GM12872 (cell line): ENCODE results near the gene TMEM94.

Experiments
- TF ChIP-seq, protein P1 (sequence below): IDR thresholded peaks from 3 replicates; pipeline ENCODE4 v1.5.1; 2011; ENCODE audit warnings: low read depth, mild to moderate bottlenecking, low read length, moderate library complexity; ENCODE audit not compliant: insufficient read depth

TMEM94 gene

DNA sequence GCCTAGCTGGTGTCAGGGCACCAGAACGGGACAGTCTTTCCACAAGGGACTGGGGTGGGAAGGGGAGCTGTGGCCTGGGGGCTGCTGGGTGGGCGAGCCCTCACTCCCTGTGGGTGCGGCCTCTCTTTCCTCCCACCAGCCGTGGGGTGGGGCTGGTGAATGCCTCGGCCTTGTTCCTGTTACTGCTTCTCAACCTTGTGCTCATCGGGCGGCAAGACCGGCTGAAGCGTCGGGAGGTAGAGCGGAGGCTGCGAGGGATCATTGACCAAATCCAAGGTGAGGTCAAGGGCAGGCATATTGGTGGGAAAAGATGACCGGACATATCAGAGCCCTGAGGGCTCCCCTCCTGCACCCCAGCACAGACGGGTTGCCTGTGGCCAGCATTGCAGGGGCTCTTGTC, 29.7 kb downstream of the TMEM94 start:
- TF ChIP-seq, protein P1, sequence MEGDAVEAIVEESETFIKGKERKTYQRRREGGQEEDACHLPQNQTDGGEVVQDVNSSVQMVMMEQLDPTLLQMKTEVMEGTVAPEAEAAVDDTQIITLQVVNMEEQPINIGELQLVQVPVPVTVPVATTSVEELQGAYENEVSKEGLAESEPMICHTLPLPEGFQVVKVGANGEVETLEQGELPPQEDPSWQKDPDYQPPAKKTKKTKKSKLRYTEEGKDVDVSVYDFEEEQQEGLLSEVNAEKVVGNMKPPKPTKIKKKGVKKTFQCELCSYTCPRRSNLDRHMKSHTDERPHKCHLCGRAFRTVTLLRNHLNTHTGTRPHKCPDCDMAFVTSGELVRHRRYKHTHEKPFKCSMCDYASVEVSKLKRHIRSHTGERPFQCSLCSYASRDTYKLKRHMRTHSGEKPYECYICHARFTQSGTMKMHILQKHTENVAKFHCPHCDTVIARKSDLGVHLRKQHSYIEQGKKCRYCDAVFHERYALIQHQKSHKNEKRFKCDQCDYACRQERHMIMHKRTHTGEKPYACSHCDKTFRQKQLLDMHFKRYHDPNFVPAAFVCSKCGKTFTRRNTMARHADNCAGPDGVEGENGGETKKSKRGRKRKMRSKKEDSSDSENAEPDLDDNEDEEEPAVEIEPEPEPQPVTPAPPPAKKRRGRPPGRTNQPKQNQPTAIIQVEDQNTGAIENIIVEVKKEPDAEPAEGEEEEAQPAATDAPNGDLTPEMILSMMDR: no peak

DNA sequence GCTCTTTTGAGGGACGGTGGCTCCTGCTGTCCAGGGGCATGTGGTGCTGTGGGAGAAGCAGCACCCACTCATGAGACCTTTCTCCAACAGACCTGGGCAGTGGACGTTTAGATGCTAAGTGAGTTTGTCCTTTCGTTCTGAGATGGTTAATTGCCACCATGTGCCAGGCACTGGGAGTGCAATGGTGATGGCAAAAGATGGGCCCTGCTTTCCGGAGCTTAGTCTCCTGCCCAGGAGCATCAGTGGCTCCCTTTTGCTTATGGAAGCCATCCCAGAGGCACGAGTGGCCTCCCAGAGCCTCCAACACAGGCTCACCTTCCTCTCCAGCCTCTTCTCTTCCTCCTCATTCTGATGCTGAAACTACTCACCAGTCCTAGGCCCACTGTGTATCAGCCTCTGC, 30.5 kb downstream of the TMEM94 start:
- TF ChIP-seq, protein P1: 0 out of 3 replicates have a peak, but pooled peaks have one; percentile 6

DNA sequence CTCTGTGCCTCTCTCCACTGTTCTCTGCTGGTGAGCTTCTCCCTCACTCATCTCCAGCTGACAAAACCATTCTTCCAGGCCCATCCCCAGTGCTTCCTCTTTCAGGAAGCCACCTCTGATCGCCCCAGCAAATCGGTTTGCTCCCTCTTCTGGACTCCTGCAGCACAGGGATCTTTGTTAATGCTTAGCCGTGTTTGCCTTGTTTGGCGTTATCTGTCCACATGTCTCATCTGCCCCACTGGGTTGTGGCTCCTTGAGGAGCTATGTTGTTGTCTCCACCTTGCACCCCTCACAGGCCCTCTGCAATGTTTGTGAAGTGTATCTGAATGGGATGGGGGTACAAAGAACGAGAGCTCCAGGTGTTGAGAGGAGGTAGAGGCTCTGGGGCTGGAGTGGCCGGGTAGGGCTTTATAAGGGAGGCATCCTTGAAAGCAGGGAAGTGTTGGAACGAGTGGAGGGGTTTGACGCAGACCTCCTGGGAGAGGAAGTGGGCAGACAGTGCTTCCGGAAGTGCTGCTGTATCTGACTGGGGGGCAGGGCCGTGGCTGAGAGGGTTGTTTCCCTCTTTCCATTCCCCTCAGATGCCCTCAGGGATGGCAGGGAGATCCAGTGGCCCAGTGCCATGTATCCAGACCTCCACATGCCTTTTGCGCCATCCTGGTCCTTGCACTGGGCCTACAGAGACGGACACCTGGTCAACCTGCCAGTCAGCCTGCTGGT, 31.1 kb downstream of the TMEM94 start:
- TF ChIP-seq, protein P1: no peak

DNA sequence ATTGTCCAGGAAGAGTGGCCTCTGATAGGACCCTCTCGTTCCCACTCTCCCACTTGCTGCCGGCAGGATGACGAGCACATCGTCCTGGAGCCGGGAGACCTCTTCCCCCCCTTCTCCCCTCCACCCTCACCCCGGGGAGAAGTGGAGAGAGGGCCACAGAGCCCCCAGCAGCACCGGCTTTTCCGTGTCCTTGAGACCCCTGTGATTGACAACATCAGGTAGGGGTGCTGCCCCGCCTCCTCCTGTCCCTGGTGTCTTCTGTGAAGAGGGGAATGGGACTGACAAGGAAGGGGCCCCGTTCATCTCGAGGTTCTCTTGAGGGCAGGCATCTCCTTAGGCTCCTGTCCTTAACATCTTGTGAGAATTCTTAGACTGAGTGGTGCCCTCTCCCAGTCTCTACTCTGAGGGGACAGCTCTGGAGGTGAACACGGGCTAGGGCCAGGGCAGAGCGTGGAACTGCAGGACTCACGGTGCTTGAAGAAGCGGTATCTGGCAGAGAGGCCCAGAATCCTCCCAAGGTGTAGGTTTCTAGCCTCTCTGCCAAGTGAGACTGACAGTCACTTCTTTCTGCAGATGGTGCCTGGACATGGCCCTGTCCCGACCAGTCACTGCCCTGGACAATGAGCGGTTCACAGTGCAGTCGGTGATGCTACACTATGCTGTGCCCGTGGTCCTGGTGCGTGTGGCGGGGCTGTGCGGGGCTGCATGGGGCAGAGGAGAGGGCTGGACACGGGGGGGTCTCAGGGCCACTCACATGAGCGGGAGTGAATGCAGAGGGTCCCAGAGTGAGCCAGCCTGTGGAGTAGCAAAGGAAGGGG, 32.5 kb downstream of the TMEM94 start:
- TF ChIP-seq, protein P1: no peak

DNA sequence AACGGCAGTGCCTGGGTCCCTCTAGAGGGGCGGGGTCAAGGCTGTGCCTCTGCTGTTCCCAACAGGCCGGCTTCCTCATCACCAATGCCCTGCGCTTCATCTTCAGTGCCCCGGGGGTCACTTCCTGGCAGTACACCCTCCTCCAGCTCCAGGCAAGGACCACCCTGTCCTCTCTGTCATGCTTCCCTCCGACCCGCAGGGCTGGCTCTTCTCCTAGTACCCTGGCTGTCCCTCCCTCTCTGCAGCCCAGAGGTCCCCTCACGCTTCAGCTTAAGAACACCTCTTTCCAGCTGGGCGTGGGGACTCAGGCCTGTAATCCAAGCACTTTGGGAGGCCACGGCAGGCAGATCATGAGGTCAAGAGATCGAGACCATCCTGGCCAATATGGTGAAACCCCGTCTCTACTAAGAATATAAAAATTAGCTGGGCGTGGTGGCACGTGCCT, 33.1 kb downstream of the TMEM94 start:
- TF ChIP-seq, protein P1: no peak

DNA sequence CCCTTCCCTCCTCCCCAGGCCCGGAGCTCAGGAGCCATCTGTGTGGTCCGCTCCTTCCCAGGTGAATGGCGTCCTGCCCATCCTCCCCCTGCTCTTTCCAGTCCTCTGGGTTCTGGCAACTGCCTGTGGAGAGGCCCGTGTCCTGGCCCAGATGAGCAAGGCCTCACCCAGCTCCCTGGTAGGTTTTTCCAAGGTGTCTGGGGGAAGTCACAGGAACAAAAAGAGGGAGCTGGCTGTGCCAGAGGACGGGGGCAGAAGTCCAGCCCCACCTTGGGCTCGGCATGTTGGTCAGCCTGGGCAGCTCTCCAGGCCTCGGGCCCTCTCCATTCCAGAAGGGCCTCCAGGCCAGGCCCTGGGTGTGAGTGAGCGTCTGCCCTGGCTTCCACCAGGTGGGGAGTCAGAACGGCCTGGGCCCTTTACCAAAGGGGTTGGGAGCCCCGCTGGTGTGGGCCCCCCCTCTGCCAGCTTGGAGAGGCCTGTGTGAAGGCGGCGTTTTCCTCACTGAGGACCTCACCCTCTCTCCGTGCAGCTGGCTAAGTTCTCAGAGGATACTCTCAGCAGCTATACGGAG, 33.8 kb downstream of the TMEM94 start:
- TF ChIP-seq, protein P1: no peak

DNA sequence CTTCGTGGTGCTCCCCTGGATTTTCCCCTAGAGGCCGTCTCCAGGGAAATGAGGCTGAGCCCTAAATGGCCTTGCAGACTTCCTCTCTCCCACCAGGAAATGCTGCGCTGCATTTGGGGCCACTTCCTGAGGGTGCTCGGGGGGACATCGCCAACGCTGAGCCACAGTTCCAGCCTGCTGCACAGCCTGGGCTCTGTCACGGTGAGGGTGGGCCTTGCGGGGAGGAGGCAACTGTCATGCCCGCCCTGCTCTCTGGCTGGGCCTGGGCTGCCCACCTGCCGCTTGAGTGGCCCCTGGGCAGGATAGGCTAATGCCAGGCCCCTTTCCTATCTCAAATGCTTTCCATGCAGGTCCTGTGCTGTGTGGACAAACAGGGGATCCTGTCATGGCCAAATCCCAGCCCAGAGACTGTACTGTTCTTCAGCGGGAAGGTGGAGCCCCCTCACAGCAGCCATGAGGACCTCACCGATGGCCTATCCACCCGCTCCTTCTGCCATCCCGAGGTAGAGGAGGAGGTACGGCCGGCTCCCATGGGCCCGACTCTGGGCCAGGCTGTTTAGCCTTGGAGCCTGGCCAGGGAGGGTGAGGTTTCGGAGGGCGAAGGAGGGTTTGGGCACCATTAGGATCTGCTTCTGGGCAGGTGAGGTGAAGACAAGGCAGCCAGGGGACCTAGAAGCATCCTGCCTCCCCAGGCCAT, 34.7 kb downstream of the TMEM94 start:
- TF ChIP-seq, protein P1: no peak
